Right lobe of liver (tissue), 6 donors: ENCODE results near the gene JUP. TPM values are rescaled to one million over a fixed set of nuclear protein-coding genes. Genes with fewer than 3 reads are reported as not detected.
A peak's percentile ranks its signal among the peaks of the same experiment; 100 is the strongest.

Experiments
- ATAC-seq, 4 donors: fragments of 200-7000 bp; cut with Tn5 transposase; one replicate each; pipeline ENCODE4 v1.9.1; 2020; ENCODE audit warnings: mild to moderate bottlenecking in 4 of 4, moderate library complexity in 4 of 4
- DNase-seq, 3 donors: peaks; one replicate each; pipeline ENCODE4 v3.0.0-alpha.2; 2020
- H3K27ac ChIP-seq, 3 donors: fragments of 200-600 bp; one replicate each; pipeline ENCODE4 v1.8.0; 2022
- H3K27me3 ChIP-seq, 2 donors: fragments of 200-600 bp; one replicate each; pipeline ENCODE4 v1.8.0; 2022
- H3K36me3 ChIP-seq, 4 donors: fragments of 200-600 bp; sonication (generic) in 1 of 4; one replicate each; pipeline versions ENCODE4 v1.5.1 to v1.8.0; 2017 to 2022; ENCODE audit warnings: control low read depth in 1 of 4
- H3K4me1 ChIP-seq, 4 donors: fragments of 200-600 bp; sonication (generic) in 1 of 4; one replicate each; pipeline versions ENCODE4 v1.5.1 to v1.8.0; 2017 to 2022; ENCODE audit warnings: control low read depth in 1 of 4
- H3K4me3 ChIP-seq, 3 donors: fragments of 200-600 bp; one replicate each; pipeline ENCODE4 v1.8.0; 2022
- H3K9me3 ChIP-seq, 4 donors: fragments of 200-600 bp; sonication (generic) in 1 of 4; one replicate each; pipeline versions ENCODE4 v1.5.1 to v1.8.0; 2017 to 2022; ENCODE audit warnings: control low read depth in 1 of 4
- CTCF ChIP-seq, 4 donors: fragments of 200-600 bp in 3 of 4; fragments of 450-650 bp in 1 of 4; IDR thresholded peaks; one replicate each; pipeline versions ENCODE4 v1.5.1 to v1.8.0; 2016 to 2022; ENCODE audit warnings: antibody characterized with exemption in 4 of 4, mild to moderate bottlenecking in 2 of 4
- POLR2A ChIP-seq: fragments of 450-650 bp; IDR thresholded peaks from one replicate; pipeline ENCODE4 v1.6.1; 2017; ENCODE audit warnings: antibody characterized with exemption, mild to moderate bottlenecking
- WGBS: methylation state at CpG from one replicate; pipeline ENCODE4 v1.1.6; 2018; ENCODE audit warnings: low coverage, low lambda C conversion rate; ENCODE audit not compliant: insufficient coverage; ENCODE audit errors: missing lambda C conversion rate; 5-methylcytosine and 5-hydroxymethylcytosine counted together
- intact Hi-C, 2 donors: fragments of 100-400 bp; cut with DNase I; formaldehyde crosslinking; loops; one replicate each; pipeline versions ENCODE4 v1.11.2 to v1.14.1; 2022
- total RNA-seq, 6 experiments: library from RNA; depleted of rRNA in 2 of 6; stranded (reverse); fragments of >200 nt in 2 of 6; fragmentation: NEBNext Ultra II Directional in 3 of 6; extraction: Animal tissue kit (Norgen Biotek cat#: 25700) in 3 of 6; gene quantifications; one replicate each; pipeline versions ENCODE4 v1.1.0 to v1.2.4, GENCODE V29; 2016 to 2023
- donor health status: DM: no; HTN: yes; CAD: no.
- donor health status: DM: no; HTN: no; CAD: no.
- donor health status: DM: no; HTN: no; CAD: no.
- donor health status: DM: no; HTN: yes; CAD: no.
- donor health status: DM: no; HTN: yes; CAD: no.

JUP gene
- total RNA-seq, 6 experiments from 2014 or later = 54.3 to 74.8 (median 65.7) TPM

- DNase-seq (peak; percentile 81 to 83 (median 82)), ATAC-seq (peak; percentile 89 to 95 (median 93))
- Histone ChIP-seq H3K9me3 (no peaks in the 10 kb centered on the region), H3K27ac (peak within 1 kb of the TSS in 1 of 3 donors; percentile 13), H3K4me3 (peak within 1 kb of the TSS; percentile 70 to 82 (median 80)), H3K36me3 (no peaks in the 10 kb centered on the region), H3K27me3 (no peaks in the 10 kb centered on the region), H3K4me1 (peaks cover 0 to 10% (median 2%) of the 10 kb centered on the region in 4 donors)
- TF ChIP-seq CTCF (IDR thresholded peaks at IDR 0.05) (peak; percentile 55 to 80 (median 76)), POLR2A (peak; percentile 42)
- intact Hi-C loops = loop anchor here (10.0 kb wide), 2 partner anchors 73 to 143 kb away; no protein-coding TSS in a partner anchor
- WGBS = 0% methylated on average over 2 of the region's 96 CpGs
Measured at GRCh38 chr17:41811549-41812380, 25.3 kb upstream of the JUP start, which contains the start of gene P3H4. TSS of gene P3H4 (minus strand) at chr17:41811949. CDS start at chr17:41811915, 34 bp downstream.

- Histone ChIP-seq H3K27me3 (no peaks in the 10 kb centered on the region), H3K27ac (peak overlapping the region in 1 of 3 donors; percentile 13), H3K4me3 (peak overlapping the region; percentile 70 to 82 (median 80)), H3K4me1 (peaks cover 0 to 10% (median 2%) of the 10 kb centered on the region in 4 donors), H3K36me3 (no peaks in the 10 kb centered on the region), H3K9me3 (no peaks in the 10 kb centered on the region)
- intact Hi-C loops = loop anchor here (10.0 kb wide), 2 partner anchors 74 to 144 kb away; no protein-coding TSS in a partner anchor
- TF ChIP-seq CTCF (IDR thresholded peaks at IDR 0.05) (no peak), POLR2A (no peak)
- ATAC-seq = peak in 1 of 4 donors; percentile 13
- 57% methylated on average over 16 of the region's 58 CpGs for WGBS
- peak in 1 of 3 donors; percentile 49 for DNase-seq
Measured at GRCh38 chr17:41810659-41811548, 24.4 kb upstream of the JUP start.

GRCh38 chr17:41806685-41807445, 20.4 kb upstream of the JUP start:
- Histone ChIP-seq H3K4me1 (peaks cover 0 to 5% (median 0%) of the 10 kb centered on the region in 4 donors), H3K36me3 (no peaks in the 10 kb centered on the region), H3K27ac (no peak overlapping the region), H3K4me3 (no peak overlapping the region), H3K27me3 (no peaks in the 10 kb centered on the region), H3K9me3 (no peaks in the 10 kb centered on the region)
- DNase-seq (no peak), ATAC-seq (no peak)
- TF ChIP-seq CTCF (IDR thresholded peaks at IDR 0.05) = no peak
- no peak for TF ChIP-seq POLR2A
- WGBS = 40% methylated on average over 2 of the region's 8 CpGs
- intact Hi-C loops = no loop called here
